ENCODE measurements around the gene PTPRCAP.

DNA sequence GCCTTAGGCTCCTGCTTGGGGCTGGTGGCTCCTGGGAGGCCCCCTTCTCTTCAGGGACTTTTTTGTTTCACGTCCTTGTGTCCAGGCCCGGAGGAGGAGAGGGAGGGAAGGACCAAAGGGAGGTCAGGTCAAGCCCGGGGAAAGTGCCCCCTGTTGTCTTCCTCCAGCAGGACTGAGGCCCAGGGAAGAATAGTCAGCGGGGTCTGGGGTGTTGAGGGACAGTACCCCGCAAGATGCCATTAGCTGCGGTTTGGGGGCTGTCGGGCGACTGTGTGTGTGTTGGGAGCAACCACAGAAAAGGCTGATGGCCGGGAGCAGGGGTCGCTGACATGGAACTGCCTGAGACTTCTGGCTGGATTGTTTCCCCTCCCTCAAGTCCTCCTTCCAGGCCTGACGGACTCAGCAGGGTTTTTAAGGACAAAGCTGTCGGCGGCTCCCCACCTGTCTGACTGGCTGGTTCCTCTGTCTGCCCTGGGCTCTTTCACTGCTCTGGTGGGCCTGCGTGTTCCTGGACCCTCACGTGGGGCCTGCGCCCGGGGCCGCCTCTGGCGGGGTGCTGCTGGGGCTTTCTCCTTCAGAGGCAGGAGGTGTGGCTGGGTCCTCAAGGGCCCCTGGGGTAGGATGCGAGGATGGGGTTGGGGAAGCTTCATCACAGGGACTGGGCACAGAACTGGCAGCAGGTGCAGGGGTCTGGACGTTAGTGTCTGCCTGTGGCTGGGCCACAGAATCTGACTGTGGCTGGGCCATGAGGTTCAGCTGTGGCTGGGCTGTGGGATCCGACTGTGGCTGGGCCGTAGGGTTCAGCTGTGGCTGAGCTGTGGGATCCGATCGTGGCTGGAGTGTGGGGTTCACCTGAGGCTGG is 13.5 kb upstream of the PTPRCAP start:
- no peak for TF ChIP-seq TAF1 (IDR thresholded peaks at IDR 0.05; ENCODE audit: borderline replicate concordance, insufficient read depth, low read length)
- TF ChIP-seq, protein P1, sequence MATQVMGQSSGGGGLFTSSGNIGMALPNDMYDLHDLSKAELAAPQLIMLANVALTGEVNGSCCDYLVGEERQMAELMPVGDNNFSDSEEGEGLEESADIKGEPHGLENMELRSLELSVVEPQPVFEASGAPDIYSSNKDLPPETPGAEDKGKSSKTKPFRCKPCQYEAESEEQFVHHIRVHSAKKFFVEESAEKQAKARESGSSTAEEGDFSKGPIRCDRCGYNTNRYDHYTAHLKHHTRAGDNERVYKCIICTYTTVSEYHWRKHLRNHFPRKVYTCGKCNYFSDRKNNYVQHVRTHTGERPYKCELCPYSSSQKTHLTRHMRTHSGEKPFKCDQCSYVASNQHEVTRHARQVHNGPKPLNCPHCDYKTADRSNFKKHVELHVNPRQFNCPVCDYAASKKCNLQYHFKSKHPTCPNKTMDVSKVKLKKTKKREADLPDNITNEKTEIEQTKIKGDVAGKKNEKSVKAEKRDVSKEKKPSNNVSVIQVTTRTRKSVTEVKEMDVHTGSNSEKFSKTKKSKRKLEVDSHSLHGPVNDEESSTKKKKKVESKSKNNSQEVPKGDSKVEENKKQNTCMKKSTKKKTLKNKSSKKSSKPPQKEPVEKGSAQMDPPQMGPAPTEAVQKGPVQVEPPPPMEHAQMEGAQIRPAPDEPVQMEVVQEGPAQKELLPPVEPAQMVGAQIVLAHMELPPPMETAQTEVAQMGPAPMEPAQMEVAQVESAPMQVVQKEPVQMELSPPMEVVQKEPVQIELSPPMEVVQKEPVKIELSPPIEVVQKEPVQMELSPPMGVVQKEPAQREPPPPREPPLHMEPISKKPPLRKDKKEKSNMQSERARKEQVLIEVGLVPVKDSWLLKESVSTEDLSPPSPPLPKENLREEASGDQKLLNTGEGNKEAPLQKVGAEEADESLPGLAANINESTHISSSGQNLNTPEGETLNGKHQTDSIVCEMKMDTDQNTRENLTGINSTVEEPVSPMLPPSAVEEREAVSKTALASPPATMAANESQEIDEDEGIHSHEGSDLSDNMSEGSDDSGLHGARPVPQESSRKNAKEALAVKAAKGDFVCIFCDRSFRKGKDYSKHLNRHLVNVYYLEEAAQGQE (IDR thresholded peaks at IDR 0.05; ENCODE audit: insufficient read depth in 1 of 2, low read depth in 2 of 2, low read length in 2 of 2) = no peak
- TF ChIP-seq POLR2AphosphoS5 (IDR thresholded peaks at IDR 0.05; ENCODE audit: low read depth, low read length) = no peak
- no peak for TF ChIP-seq SIN3A (IDR thresholded peaks at IDR 0.05; ENCODE audit: borderline replicate concordance, insufficient read depth, low read length)
